ENCODE results near the gene ADAT3. TPM values are rescaled to one million over a fixed set of nuclear protein-coding genes. Genes with fewer than 3 reads are reported as not detected.
A peak's percentile ranks its signal among the peaks of the same experiment; 100 is the strongest.

ADAT3 gene
- total RNA-seq, 1 donor: 3.9 TPM

DNA sequence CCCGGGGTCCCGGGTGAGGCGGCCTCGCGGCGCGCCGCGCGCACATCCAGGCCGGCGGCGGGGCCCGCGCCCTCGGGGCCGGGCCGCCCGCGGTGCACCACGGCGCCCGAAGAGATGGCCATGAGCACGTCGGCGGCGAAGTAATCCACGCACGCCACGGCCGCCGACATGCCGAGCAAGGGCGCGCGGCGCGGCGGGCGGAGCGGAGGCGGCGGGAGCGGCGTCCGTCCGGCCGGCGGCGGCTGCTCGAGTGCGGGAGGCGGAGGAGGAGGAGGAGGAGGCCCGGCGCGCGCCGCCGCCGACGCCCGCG, 41.9 kb upstream of the ADAT3 start, which contains the start of gene KLF16:
KLF16 (minus strand) TSS at position 252 of the 310 bp plus-strand sequence; CDS start at position 170, 82 bp downstream.
- H3K4me3 ChIP-seq (ENCODE audit: low read depth, low read length): peak within 1 kb of the TSS; percentile 81
- DNase-seq (ENCODE audit: low read depth): no peak
- TF ChIP-seq, protein P1, sequence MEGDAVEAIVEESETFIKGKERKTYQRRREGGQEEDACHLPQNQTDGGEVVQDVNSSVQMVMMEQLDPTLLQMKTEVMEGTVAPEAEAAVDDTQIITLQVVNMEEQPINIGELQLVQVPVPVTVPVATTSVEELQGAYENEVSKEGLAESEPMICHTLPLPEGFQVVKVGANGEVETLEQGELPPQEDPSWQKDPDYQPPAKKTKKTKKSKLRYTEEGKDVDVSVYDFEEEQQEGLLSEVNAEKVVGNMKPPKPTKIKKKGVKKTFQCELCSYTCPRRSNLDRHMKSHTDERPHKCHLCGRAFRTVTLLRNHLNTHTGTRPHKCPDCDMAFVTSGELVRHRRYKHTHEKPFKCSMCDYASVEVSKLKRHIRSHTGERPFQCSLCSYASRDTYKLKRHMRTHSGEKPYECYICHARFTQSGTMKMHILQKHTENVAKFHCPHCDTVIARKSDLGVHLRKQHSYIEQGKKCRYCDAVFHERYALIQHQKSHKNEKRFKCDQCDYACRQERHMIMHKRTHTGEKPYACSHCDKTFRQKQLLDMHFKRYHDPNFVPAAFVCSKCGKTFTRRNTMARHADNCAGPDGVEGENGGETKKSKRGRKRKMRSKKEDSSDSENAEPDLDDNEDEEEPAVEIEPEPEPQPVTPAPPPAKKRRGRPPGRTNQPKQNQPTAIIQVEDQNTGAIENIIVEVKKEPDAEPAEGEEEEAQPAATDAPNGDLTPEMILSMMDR (IDR thresholded peaks at IDR 0.05; ENCODE audit: insufficient read depth, low read depth, low read length): no peak

DNA sequence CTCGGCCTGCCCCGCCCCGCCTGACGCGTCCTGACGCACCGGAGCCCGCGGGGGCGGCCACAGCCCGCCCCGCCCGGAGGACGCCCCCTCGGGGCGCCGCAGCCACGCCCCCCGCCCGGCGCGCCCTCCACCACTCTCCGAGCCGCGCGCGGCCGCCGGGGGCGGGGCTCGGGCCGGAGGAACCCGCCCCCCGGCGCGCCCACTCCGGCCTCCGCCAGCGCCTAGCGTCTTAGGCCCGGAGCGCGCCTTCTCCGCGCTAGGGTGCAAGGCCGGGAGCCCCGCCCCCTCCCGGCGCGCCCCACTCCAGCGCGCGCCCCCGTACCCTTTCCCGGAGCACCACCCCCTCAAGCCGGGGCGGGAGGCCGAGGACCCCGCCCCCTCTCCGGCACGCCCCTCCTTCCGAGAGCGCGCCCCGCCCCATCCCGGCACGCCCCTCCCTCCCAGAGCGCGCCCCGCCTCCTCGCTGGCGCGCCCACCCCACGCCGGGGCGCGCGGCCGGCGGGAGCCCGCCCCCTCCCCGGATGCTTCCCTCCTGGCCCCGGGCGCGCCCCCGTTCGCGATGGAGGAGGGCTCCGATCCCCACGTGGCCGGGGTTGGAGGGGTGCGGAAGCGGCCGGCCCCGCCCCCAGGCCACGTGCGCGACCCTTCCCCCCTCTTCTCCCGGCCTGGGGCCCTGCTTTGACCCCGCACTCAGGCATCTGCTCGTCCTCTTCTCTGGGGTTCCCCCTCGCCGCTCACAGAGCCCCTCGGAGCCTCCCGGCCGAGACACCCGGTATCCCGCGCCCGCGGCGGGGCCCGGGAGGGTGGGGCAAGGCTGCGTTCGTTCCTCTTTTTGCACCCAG, 41.3 kb upstream of the ADAT3 start:
- peak; percentile 96 for DNase-seq (ENCODE audit: low read depth)
- TF ChIP-seq, protein P1 (IDR thresholded peaks at IDR 0.05; ENCODE audit: insufficient read depth, low read depth, low read length): no peak
- H3K4me3 ChIP-seq (ENCODE audit: low read depth, low read length): peak overlapping the region; percentile 81

DNA sequence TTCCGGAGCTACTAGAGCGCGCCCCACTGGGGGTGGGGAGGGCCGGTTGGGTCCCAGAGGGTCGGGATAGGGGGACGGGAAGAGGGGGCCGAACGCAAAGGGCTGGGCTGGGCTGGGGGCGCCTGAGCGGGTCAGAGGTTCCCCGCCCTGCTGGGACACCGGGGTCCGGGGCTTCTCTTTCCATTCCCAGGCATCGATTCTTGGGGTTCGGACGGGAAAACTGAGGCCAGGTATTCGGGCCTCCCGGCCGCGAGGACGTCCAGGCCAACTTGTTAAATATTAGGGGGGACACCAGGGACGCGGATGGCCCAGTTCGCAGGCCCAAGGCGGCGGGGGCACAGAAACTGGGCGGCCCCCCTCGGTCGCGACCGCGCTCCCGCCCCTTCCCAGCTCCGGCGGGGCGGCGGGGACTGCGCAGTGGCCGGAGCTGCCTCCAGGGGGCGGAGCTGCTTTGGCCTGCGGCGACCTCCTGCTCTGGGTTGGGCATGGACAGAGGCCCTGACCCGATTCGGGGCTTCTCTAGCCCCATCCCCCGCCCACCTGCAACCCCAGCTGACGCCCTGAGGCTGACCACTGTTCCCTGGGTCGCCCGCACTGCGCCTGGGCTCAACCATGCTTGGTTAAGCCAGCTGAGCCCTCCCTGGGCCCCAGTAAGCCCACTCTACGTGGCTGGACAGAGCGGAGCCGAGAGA, 40.6 kb upstream of the ADAT3 start:
- TF ChIP-seq, protein P1 (IDR thresholded peaks at IDR 0.05; ENCODE audit: insufficient read depth, low read depth, low read length): peak; percentile 67
- H3K4me3 ChIP-seq (ENCODE audit: low read depth, low read length): peak overlapping the region; percentile 81
- no peak for DNase-seq (ENCODE audit: low read depth)

DNA sequence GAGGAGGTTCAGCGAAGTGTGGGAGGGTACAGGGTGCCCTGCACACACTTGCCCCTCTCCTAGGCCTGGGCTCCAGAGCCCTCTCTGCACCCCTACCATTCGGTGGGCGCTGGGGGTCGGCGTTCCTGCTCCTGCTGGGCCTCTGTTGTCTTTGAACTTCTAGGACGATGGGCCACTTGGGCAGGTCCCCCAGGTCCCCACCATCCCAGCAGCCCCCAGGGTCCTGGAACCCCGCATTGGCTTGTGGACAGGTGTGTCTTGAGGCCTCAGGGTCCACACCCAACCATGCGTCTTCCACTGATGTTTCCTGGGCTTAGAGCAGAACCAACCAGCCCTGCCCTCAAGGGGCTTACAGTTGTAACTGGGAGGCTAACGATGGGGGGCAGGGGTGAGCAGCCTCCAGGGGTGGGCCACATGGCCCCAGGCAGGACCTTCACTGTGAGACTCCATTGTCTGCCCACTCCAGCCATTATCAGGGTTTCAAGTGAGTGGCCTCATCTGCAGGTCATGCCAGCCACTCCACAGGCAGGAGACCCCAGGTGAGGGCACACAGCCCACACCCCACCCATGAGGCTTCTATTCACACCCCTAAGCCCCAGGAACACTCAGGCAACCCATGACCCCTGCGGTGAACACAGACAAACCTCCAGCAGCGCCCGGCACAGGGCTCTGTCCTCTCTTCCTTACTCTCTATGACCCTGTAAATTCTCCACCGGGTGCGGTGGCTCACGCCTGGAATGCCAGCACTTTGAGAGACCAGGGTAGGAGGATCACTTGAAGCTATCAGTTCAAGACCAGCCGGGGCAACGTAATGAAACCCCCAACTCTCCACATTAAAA, 39.8 kb upstream of the ADAT3 start:
- DNase-seq (ENCODE audit: low read depth): no peak
- peak overlapping the region; percentile 81 for H3K4me3 ChIP-seq (ENCODE audit: low read depth, low read length)
- TF ChIP-seq, protein P1 (IDR thresholded peaks at IDR 0.05; ENCODE audit: insufficient read depth, low read depth, low read length): no peak

DNA sequence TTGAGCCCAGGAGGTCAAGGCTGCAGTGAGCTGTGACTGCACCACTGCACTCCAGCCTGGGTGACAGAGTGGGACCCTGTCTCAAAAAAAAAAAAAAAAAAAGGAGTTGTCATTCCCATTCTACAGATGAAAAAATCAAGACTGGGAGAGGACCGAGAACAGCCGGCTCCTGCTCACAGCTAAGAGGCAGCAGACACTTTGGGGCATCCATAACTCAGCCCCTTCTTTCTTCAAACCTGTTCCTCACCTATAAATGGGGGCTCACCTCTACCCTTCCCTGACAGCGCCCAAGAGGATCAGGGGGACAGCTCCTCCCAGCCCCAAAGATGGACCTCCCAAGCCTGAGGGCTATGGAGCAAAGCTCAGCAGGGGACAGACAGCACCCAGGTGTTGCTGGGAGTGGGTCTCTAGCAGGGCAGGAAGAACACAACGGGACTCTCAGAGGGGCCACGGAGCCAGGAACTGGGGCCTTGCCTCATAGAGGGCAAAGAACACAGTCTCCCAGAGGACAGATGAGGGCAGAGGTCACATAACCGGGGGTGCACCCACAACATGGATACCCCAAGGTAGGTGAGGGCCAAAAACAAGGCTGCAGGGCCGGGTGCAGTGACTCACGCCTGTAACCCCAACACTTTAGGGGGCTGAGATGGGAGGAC, 38.4 kb upstream of the ADAT3 start:
- TF ChIP-seq, protein P1 (IDR thresholded peaks at IDR 0.05; ENCODE audit: insufficient read depth, low read depth, low read length): no peak
- DNase-seq (ENCODE audit: low read depth): no peak
- H3K4me3 ChIP-seq (ENCODE audit: low read depth, low read length): no peak overlapping the region

DNA sequence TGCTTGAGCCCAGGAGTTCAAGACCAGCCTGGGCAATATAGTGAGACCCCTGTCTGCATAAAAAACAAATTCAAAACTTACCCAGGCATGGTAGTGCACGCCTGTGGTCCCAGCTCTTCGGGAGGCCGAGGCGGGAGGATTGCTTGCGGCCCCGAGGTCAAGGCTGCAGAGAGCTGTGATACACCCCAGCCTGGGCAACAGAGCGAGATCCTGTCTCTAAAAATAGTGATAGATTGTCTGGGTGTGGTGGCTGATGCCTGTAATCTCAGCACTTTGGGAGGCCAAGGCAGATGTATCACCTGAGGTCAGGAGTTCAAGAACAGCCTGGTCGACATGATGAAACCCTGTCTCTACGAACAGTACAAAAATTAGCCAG, 37.9 kb upstream of the ADAT3 start:
- no peak overlapping the region for H3K4me3 ChIP-seq (ENCODE audit: low read depth, low read length)
- TF ChIP-seq, protein P1 (IDR thresholded peaks at IDR 0.05; ENCODE audit: insufficient read depth, low read depth, low read length): no peak
- DNase-seq (ENCODE audit: low read depth): no peak

Measured in fibroblast of villous mesenchyme (primary cell).